Activated CD8-positive, alpha-beta memory T cell treated with anti-CD3 and anti-CD28 coated beads for 24 hours (primary cell): ENCODE measurements around the gene ZFHX3.

ENCODE experiments used
- DNase-seq: peaks from one replicate; pipeline ENCODE4 v3.0.0-alpha.2; 2020

Gene ZFHX3

GRCh38 chr16:72896485-72897118, 151.3 kb downstream of the ZFHX3 start:
- no peak for DNase-seq

GRCh38 chr16:72895951-72896350, 152.0 kb downstream of the ZFHX3 start:
- no peak for DNase-seq

- no peak for DNase-seq
Measured at GRCh38 chr16:72894293-72895151, 153.4 kb downstream of the ZFHX3 start.

- DNase-seq: no peak
Measured at GRCh38 chr16:72891291-72892227, 156.4 kb downstream of the ZFHX3 start.

- DNase-seq: no peak
Measured at GRCh38 chr16:72890587-72890986, 157.3 kb downstream of the ZFHX3 start.

GRCh38 chr16:72889616-72890582, 158.0 kb downstream of the ZFHX3 start:
- DNase-seq: no peak

GRCh38 chr16:72887537-72887936, 160.4 kb downstream of the ZFHX3 start:
- no peak for DNase-seq

- DNase-seq: no peak
Measured at GRCh38 chr16:72886346-72886974, 161.5 kb downstream of the ZFHX3 start.

- no peak for DNase-seq
Measured at GRCh38 chr16:72884573-72884972, 163.4 kb downstream of the ZFHX3 start.

- no peak for DNase-seq
Measured at GRCh38 chr16:72884037-72884436, 163.9 kb downstream of the ZFHX3 start.

- no peak for DNase-seq
Measured at GRCh38 chr16:72879846-72880245, 168.1 kb downstream of the ZFHX3 start.

- no peak for DNase-seq
Measured at GRCh38 chr16:72878301-72879269, 169.3 kb downstream of the ZFHX3 start.

- DNase-seq: no peak
Measured at GRCh38 chr16:72877374-72878028, 170.4 kb downstream of the ZFHX3 start.

GRCh38 chr16:72876981-72877373, 171.0 kb downstream of the ZFHX3 start:
- DNase-seq: no peak

GRCh38 chr16:72876221-72876620, 171.7 kb downstream of the ZFHX3 start:
- no peak for DNase-seq

GRCh38 chr16:72875291-72876031, 172.5 kb downstream of the ZFHX3 start:
- DNase-seq: no peak

GRCh38 chr16:72873853-72874252, 174.1 kb downstream of the ZFHX3 start:
- DNase-seq: no peak

- no peak for DNase-seq
Measured at GRCh38 chr16:72873044-72873443, 174.9 kb downstream of the ZFHX3 start.

GRCh38 chr16:72865835-72866234, 182.1 kb downstream of the ZFHX3 start:
- no peak for DNase-seq
